GM06990 (cell line): ENCODE measurements around the gene ASPSCR1.

Experiments
- DNase-seq: peaks from one replicate; pipeline ENCODE4 v3.0.0-alpha.2; 2011; ENCODE audit not compliant: insufficient read length; ENCODE audit errors: extremely low read depth
- H3K27me3 ChIP-seq: replicated peaks from 2 replicates; pipeline ENCODE4 v1.6.0; 2011; ENCODE audit warnings: low read length; ENCODE audit not compliant: control insufficient read depth, insufficient read depth
- H3K36me3 ChIP-seq: 2 replicates; pipeline ENCODE4 v1.5.1; 2011; ENCODE audit warnings: low read length; ENCODE audit not compliant: control insufficient read depth, insufficient read depth
- H3K4me3 ChIP-seq: replicated peaks from 2 replicates; pipeline ENCODE4 v1.5.1; 2011; ENCODE audit warnings: low read depth, mild to moderate bottlenecking, control low read depth, low read length
- TF ChIP-seq, protein P1 (sequence below): IDR thresholded peaks from 2 replicates; pipeline ENCODE4 v1.5.1; 2011; ENCODE audit warnings: low read length, control low read depth, mild to moderate bottlenecking, inconsistent platforms; ENCODE audit not compliant: insufficient read depth, poor library complexity, severe bottlenecking

Gene ASPSCR1

DNA sequence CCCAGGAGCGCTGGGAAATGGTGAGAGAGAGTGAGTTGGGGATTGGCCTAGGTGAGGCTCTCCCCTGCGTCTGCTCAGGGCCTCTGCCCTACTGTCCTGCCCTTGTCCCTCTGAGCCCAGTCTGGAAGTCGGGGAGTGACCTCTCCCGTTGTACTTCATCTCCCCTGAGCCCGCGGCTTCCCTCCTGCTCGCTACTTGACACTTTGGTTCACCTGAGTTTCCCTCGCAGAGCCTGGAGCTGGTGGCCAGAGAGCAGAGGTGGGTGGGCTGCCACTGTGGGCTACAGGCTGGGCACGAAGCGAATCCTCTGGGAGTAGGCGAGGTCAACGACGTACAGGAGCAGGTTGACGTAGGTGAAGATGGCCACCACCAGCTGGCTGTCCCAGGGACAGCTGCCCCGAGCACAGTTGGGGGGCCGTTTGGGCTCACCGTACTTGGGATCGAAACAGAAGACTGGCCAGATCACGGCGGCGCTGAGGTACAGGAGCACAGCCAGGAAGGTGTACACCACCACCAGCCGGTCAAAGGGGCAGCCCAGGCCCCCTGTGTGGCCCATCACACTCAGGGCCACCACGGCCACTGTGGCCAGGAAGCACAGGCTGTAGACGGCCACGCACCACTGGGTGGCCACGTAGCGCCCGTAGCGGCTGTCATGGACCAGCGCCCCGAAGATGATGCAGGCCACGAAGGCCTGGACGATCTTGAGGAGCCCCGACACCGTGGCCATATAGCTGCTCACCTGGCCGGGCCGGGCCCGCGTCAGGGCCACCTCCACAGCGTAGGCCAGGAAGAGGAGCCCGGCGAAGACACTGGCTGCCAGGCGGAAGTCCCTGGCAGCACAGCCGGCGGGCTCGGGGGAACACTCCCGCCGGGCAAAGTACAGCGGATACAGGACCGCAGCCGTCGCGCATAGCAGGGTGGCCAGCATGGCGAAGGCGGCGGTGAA lies 36.6 kb upstream of the ASPSCR1 start:
- no peaks in the 10 kb centered on the region for H3K27me3 ChIP-seq
- TF ChIP-seq, protein P1, sequence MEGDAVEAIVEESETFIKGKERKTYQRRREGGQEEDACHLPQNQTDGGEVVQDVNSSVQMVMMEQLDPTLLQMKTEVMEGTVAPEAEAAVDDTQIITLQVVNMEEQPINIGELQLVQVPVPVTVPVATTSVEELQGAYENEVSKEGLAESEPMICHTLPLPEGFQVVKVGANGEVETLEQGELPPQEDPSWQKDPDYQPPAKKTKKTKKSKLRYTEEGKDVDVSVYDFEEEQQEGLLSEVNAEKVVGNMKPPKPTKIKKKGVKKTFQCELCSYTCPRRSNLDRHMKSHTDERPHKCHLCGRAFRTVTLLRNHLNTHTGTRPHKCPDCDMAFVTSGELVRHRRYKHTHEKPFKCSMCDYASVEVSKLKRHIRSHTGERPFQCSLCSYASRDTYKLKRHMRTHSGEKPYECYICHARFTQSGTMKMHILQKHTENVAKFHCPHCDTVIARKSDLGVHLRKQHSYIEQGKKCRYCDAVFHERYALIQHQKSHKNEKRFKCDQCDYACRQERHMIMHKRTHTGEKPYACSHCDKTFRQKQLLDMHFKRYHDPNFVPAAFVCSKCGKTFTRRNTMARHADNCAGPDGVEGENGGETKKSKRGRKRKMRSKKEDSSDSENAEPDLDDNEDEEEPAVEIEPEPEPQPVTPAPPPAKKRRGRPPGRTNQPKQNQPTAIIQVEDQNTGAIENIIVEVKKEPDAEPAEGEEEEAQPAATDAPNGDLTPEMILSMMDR, result no peak
- no peaks in the 10 kb centered on the region for H3K36me3 ChIP-seq
- no peak for DNase-seq
- H3K4me3 ChIP-seq, result no peak overlapping the region

DNA sequence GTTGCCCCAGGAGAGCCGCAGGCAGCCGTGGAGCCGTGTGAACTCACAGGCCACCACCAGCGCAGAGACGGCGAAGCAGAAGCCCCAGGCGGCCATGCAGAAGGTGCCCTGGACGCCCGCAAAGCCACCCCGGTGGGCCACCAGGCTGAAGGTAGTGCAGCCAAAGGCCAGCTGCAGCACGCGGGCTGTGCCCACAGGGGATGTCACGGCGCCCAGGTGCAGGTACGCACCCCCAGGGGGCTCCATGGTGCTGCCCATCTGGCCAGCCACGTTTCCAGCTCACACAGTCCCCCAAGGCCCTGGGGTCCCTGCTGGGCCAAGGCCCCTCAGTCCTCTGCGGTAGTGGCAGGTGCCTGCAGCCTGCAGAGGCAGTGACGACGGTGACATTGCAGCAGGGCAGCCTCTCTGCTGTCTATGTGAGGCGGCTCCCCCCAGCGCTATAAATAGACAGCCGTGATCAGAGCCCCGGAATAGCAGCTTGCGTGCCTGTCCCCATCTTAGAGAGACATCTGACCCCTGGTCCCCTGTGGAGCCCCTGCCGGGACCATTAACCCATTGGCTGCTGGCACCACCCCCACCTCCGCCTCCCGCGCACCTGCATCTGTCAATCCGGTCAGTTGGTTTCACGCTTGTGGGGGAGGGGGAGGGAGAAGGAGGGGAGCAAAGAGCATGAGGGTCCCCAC lies 35.8 kb upstream of the ASPSCR1 start:
- no peaks in the 10 kb centered on the region for H3K36me3 ChIP-seq
- TF ChIP-seq, protein P1, result no peak
- no peak overlapping the region; the same call in none of the 2 replicates for H3K4me3 ChIP-seq
- no peak for DNase-seq
- no peaks in the 10 kb centered on the region for H3K27me3 ChIP-seq

DNA sequence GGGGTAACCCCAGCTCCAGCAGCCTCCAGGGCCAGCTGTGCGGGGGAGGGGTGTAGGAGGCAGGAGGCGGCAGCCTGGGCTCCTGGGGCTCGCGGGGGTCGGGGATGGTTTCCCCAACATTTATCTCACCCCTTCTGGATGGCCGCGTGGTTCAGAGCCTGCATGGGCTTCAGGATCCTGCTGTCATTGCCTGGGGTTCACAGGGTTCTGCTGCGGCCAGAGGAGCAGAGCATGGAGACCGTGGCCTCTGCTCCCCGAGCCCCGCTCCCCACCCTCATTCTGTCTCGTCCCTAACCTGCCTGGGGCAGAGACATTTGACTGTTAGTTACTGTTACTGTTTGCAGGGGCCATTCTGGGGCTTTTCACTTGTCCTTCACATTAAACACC lies 35.3 kb upstream of the ASPSCR1 start:
- TF ChIP-seq, protein P1, result no peak
- DNase-seq, result no peak
- H3K36me3 ChIP-seq, result no peaks in the 10 kb centered on the region
- H3K4me3 ChIP-seq, result no peak overlapping the region; the same call in 1 of the 2 replicates
- H3K27me3 ChIP-seq, result no peaks in the 10 kb centered on the region

DNA sequence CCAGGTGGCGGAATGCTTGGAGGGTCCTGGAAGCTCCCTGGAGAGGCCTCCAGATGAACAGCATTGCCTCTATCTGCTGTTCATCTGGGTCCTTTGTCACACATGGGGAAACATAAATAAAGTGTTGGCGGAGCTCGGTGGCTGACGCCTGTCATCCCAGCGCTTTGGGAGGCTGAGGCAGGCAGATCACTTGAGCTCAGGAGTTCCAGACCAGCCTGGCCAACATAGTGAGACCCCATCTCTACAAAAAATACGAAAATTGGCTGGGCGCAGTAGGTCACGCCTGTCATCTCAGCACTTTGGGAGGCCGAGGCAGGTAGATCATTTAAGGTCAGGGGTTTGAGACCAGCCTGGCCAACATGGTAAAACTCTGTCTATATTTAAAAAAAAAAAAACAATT lies 32.6 kb upstream of the ASPSCR1 start:
- TF ChIP-seq, protein P1, result no peak
- Histone ChIP-seq H3K27me3 (no peaks in the 10 kb centered on the region), H3K36me3 (no peaks in the 10 kb centered on the region), H3K4me3 (no peak overlapping the region)
- no peak for DNase-seq

DNA sequence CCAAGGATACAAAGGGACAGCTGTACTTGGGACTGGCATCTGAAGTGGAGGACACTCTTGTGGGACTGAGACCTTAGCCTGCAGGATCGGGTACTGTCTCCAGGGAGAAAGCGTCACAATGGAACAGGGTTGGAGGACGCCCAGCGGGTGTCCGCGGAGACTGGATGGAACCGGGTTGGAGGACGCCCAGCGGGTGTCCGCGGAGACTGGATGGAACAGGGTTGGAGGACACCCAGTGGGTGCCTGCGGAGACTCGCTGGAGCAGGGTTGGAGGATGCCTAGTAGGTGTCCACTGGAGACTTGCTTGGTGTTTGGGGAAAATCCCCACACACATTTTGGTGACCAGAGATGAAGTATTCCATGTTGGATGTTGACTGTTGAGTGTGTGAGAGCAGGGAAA lies 30.2 kb upstream of the ASPSCR1 start, which contains the start of gene MYADML2:
Gene MYADML2, minus strand, starts transcription at position 45 of the 400 bp plus-strand sequence. CDS start 5,492 bp downstream, outside the sequence.
- no peak for DNase-seq
- TF ChIP-seq, protein P1, result no peak
- Histone ChIP-seq H3K36me3 (no peaks in the 10 kb centered on the region), H3K4me3 (no peak within 1 kb of the TSS), H3K27me3 (no peaks in the 10 kb centered on the region)
